Measurements from ENCODE around the gene EHD4.

DNA sequence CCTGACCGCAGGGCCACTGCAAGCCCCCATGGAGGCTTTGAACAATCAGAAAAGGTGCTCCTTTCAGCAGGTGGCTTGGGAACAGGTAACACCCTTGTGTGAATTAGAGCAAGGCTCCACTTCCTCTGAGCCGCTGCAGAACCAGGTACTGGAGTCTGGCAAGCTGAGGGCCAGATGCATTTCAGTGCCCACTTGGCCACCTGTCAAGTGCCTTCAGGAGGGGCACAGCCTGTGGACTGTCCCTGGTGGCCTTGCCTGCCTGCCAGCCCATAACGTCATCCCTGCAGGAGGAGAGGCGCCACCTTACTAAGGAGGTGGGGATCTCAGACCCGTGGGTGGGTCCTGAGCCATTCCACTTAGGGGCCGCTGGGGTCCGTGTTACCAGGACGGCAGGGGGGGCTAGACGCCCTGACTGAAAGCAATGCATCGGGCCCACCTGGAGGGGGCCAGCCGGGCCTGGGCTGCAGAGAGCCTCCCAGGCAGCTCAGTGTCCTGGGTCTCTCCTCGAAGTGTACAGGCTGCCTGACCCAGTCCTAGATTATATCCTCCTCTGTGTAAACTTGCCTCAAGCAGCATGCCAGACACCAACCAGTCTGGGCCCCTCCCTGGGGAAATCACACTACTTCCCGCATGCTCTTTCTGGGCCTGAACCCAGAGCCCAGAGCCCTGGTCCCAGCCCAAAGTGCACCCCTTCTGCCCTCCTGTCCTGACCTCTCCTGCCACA lies 94.6 kb downstream of the EHD4 start:
- TF ChIP-seq POLR2AphosphoS5 (IDR thresholded peaks at IDR 0.05; ENCODE audit: low read depth, low read length) (no peak), TAF1 (IDR thresholded peaks at IDR 0.05; ENCODE audit: borderline replicate concordance, insufficient read depth, low read length) (no peak), SIN3A (IDR thresholded peaks at IDR 0.05; ENCODE audit: borderline replicate concordance, insufficient read depth, low read length) (no peak)
- TF ChIP-seq, protein P1, sequence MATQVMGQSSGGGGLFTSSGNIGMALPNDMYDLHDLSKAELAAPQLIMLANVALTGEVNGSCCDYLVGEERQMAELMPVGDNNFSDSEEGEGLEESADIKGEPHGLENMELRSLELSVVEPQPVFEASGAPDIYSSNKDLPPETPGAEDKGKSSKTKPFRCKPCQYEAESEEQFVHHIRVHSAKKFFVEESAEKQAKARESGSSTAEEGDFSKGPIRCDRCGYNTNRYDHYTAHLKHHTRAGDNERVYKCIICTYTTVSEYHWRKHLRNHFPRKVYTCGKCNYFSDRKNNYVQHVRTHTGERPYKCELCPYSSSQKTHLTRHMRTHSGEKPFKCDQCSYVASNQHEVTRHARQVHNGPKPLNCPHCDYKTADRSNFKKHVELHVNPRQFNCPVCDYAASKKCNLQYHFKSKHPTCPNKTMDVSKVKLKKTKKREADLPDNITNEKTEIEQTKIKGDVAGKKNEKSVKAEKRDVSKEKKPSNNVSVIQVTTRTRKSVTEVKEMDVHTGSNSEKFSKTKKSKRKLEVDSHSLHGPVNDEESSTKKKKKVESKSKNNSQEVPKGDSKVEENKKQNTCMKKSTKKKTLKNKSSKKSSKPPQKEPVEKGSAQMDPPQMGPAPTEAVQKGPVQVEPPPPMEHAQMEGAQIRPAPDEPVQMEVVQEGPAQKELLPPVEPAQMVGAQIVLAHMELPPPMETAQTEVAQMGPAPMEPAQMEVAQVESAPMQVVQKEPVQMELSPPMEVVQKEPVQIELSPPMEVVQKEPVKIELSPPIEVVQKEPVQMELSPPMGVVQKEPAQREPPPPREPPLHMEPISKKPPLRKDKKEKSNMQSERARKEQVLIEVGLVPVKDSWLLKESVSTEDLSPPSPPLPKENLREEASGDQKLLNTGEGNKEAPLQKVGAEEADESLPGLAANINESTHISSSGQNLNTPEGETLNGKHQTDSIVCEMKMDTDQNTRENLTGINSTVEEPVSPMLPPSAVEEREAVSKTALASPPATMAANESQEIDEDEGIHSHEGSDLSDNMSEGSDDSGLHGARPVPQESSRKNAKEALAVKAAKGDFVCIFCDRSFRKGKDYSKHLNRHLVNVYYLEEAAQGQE (IDR thresholded peaks at IDR 0.05; ENCODE audit: insufficient read depth in 1 of 2, low read depth in 2 of 2, low read length in 2 of 2) = no peak

Measured in PFSK-1 (cell line).